GM19463 (cell line): Measurements from ENCODE around the gene PLCB4.
"Not testable (repeated sequence)": the region's sequence is repeated elsewhere in the genome, so short reads cannot be mapped to it uniquely, and the experiment has no call there.

Experiments used
- ATAC-seq: cut with Tn5 transposase; IDR thresholded peaks from one replicate; pipeline ENCODE4 v1.9.1; 2021; ENCODE audit warnings: mild to moderate bottlenecking, moderate library complexity; ENCODE audit not compliant: unreplicated experiment

The PLCB4 gene

DNA sequence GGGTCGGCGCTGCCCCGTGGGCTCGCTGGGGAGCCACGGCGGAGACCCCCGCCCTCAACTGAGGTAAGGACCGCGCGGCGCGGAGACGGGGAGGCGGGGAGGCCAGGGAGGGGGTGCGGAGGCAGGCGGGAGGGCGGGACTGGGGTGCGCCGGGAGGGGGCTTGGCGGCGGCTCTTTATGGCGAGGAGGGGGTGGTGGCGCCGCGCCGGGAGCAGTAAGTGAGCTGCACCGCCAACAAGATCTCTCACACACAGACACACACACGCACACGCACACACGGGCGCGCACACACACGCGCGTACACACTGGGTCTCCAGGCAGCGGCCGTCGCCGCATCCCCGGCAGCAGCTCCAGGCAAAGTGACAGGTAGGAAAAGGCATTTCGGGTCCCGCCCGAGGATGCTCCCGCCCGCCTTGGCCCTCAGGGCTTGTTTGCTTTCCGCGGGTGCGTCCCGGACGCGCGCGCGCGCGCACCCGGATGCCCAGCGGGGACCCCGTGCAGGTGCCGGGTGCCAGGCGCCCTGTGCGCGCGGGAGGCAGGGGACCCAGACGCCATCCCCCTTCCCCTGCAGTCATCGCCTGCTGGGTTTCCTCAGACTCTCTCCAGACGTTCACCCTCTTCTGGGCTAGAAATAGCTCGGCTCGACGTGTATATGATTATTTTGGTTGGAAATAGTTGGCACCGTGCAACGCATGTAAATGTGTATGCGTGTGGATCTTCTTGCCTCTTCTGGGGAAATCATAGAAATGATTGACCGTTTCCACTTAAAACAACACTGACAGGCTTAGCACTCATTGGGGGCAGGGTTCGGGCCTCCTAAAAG, at the start of gene PLCB4:
PLCB4 (plus strand) TSS at position 247 of the 823 bp plus-strand sequence. CDS start 238,728 bp downstream, outside the sequence.
- ATAC-seq: no peak

- ATAC-seq: no peak
Observed at GRCh38 chr20:9019833-9020232, 49.1 kb upstream of the PLCB4 start.

DNA sequence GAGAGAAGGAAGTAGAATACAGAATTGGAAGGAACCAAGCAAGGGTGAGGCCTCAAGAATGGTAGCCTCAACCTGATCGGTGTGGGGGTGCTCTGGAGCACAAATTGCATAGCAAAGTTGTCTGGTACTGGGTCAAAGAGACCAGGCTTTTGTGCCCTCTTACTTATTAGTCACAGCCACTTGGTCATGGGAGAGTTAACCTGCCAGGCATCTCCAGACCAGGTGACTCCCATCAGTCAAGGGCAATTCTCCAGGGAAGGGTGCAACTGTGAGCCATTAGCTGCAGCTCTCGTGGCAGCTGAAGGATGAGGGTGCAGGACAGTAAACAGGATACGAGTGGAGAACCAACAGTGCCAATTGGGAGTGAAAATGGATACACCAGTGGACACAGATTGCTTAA, 47.7 kb upstream of the PLCB4 start:
- no peak for ATAC-seq

DNA sequence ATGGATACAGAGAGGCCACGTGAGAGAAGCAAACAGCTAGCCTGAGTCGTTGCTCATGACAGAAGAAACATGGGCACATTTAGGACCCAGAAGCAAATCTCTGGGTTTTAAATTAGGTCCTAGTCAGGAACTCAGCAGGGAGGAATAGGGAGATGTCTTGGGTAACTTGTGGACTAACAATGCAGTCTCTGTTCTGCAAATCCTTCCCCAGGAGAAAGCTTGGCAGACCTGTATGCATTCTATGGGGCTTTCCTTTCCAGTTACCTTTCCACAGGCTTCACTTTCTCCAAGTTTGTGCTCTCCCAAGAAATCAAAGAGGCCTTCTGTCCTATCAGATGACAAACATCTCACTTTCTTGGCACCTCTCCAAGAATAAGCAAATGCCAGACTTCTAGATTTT, 47.2 kb upstream of the PLCB4 start:
- ATAC-seq: no peak

- ATAC-seq: no peak
Observed at GRCh38 chr20:9022376-9022775, 46.5 kb upstream of the PLCB4 start.

DNA sequence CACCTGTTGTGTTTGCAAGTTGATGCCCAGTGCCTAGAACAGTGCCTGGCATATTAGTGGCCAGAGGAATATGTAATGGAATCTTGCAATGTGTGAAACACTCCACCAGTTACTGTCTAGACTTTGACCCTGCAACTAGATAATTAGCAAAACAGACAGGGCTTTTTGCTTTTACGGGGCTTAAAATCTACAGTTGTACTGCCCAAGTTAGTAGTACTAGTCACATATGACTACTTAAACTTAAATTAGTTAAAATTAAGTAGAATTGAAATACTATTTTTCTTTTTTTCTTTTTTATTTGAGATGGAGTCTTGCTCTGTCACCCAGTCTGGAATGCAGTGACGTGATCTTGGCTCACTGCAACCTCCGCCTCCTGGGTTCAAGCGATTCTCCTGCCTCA, 44.3 kb upstream of the PLCB4 start:
- ATAC-seq: no peak

DNA sequence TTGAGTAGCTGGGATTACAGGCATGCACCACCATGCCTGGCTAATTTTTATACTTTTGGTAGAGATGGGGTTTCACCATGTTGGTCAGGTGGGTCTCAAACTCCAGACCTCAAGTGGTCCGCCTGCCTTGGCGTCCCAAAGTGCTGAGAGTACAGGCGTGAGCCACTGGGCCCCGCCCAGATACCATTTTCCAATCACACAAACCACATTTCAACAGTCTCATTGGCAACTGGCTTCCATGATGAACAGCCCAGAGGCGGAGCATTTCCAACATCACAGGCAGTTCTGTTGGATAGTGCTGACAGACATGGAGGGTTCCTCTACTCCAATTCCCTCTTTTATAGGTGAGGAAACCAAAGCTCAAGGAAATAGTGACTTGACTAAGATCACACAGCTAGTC, 43.9 kb upstream of the PLCB4 start:
- no peak for ATAC-seq

DNA sequence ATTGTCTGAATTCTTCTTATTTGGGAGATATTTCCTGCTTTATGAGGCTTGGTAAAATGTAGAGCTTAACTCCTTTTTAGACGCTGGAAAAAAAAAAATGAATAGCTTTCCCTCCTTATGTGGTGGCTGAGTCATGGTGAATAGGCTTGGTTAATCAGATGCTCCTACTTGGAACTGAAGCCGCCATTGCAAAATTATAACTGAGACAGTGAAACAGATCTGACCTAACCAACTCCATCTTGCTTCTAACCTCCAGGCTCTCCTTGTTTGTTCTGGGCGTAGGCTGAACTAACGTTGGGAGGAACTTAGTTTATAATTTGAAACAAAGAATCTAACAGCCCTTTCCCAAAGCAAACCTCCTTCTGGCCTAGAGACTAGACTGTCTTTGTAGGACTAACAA, 43.2 kb upstream of the PLCB4 start:
- ATAC-seq: no peak

- no peak for ATAC-seq
Observed at GRCh38 chr20:9027626-9028025, 41.3 kb upstream of the PLCB4 start.

DNA sequence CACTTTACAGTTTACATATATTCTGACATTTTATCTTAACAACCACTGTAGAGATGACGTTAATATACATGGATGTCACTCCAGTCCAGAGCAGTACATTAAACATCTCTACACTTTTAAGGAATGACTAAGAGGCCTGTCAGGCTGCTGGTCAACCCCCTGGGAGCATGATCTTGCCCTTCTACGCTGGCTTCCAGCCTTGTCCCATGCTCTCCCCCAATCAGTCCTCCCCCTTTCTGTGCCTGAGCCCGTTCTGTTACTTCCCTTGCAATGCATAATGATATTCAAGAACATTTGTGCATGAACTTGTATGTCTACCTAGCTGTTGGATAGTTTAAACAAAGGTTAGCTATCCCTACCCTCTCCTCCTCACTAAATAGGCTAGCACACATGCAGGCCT, 40.5 kb upstream of the PLCB4 start:
- no peak for ATAC-seq

DNA sequence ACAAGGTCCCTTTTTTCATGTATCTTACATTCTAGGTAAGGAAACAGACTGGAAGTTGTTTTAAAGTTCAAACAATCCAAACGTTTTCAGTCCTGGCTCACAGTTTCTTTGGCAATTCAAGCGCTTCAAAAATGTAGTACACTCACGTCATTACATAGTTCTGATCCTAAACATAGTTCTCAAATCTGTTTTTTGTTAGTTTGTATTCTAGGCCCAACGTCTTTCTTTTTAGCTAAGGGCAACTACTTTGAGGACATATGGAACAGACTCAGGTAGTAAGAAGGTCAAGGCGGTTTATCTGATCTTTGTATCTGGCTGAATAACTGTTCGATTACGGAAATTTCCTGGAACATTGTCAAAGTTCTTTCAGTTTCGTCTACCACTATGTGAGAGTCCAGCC, 36.9 kb upstream of the PLCB4 start:
- ATAC-seq: no peak

GRCh38 chr20:9032758-9033157, 36.1 kb upstream of the PLCB4 start:
- no peak for ATAC-seq

DNA sequence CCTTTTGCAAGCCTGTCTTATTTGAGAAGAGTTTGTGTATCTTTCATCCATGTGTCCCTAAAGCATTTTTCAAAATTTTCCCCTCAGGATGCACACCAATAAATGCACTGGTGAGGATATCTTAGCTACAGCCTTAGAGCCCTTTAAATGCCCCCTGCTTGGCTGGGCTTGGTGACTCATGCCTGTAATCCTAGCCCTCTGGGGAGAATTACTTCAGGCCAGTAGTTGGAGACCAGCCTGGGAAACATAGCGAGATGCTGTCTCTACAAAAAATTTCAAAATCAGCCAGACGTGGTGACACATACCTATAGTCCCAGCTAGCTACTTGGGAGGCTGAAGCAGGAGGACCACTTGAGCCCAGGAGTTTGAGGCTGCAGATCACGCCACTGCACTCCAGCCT, 33.8 kb upstream of the PLCB4 start:
- ATAC-seq: no peak

DNA sequence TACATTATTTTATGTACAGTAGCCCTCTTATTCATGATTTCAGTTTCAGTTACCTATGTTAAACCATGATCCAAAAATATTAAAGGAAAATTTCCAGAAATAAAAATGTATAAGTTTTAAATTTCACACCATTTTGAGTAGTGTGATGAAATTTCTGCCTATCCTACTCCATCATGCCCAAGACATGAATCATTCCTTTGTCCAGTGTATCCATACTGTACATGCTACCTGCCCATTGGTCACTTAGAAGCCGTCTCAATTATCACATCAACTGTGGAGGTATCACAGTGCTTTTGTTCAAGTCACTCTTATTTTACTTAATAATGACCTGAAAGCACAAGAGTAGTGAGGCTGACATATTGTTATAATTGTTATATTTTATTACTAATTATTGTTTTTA, 32.3 kb upstream of the PLCB4 start:
- ATAC-seq: no peak

- ATAC-seq: no peak
Observed at GRCh38 chr20:9038791-9039535, 29.9 kb upstream of the PLCB4 start.

DNA sequence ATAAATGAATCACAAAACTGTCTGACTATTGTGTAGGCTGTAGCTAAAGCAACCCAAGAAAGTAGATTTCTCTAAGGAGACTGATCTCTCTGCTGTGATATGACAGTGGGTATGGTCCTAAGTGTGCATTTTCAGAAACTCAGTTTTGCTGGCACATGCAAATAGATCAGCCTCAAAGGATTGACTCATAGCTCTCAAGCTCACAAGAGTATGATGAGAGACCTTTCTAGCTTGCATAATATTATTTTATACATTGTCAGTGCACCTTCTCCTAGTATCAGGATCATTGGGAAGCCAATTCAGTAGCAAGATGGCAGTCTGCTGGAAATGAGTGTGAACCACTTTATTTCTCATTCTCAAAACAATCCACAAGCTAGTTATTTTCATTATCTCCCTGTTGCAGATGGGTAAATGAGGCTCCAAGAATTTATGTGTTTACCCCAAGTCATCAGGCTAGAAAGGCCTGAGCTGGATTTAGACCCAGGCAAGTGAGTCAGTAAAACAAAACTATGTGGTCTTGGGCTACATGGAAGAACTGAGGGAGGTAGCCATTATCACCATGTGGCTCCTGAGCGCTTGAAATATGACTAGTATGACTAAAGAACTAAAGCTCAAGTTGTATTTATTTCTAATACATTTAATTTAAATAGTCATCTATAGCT, 27.9 kb upstream of the PLCB4 start:
- ATAC-seq: no peak

- ATAC-seq: no peak
Observed at GRCh38 chr20:9043364-9043763, 25.5 kb upstream of the PLCB4 start.

- ATAC-seq: not testable (repeated sequence)
Observed at GRCh38 chr20:9047928-9048327, 21.0 kb upstream of the PLCB4 start.

- ATAC-seq: no peak
Observed at GRCh38 chr20:9051508-9051907, 17.4 kb upstream of the PLCB4 start.

- no peak for ATAC-seq
Observed at GRCh38 chr20:9052136-9052535, 16.8 kb upstream of the PLCB4 start.

DNA sequence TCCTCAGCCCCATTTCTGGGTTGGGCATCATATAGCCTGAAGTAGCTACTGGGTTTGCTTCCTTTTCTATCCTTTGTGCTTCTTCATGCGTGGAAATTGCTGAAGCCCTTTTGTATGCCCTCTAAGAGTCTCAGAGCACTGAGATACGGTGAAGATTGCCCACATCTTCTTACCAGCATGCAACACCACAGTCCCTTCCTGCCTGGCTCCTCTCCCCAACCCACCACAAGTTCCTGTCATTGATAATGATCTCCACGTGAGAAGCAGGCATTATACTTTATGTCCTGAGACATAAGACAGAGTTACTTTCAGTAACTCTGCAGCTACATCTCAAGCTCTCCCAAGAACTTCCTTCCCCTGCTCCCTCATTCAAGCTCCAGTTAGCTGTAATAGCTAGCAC, 15.8 kb upstream of the PLCB4 start:
- no peak for ATAC-seq

GRCh38 chr20:9054176-9054575, 14.7 kb upstream of the PLCB4 start:
- no peak for ATAC-seq
